Measurements from ENCODE around the gene BTG2. TPM values are rescaled to one million over a fixed set of nuclear protein-coding genes. Genes with fewer than 3 reads are reported as not detected.

Gene BTG2
- total RNA-seq, 1 experiment from 2014 or later: 19.4 TPM

DNA sequence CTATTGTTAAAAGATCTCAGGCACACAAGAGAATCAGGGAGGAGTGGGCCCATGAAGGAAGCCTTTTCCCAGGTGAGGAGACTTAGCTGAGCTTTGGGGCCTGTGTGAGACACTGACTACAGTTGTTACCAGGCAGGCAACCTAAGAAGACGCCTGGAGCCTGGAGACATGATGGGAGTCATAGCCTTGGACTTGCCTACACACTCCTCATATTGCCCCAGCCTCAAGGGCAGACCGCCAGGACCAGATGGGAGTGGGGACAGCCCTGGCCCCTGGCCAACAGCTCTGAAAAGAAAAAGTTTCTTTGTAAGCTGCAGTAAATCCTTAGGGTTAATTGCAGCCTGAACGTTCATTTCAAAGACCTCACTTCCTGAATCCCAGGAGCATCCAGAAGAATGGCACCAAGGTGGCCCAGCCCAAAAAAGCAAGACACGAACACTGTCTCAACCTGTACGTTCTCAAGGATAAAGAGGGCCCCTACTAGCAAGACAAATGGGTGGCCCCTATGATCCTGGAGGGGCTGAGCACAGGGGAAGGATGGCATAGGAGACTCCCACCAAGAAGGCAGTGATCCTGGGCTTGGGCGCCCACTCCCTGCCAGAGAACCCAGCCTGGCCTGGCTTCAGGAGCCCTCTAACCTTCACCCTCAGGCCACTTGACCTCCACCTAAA lies 33.2 kb upstream of the BTG2 start (continued):
- TF ChIP-seq, protein P1, sequence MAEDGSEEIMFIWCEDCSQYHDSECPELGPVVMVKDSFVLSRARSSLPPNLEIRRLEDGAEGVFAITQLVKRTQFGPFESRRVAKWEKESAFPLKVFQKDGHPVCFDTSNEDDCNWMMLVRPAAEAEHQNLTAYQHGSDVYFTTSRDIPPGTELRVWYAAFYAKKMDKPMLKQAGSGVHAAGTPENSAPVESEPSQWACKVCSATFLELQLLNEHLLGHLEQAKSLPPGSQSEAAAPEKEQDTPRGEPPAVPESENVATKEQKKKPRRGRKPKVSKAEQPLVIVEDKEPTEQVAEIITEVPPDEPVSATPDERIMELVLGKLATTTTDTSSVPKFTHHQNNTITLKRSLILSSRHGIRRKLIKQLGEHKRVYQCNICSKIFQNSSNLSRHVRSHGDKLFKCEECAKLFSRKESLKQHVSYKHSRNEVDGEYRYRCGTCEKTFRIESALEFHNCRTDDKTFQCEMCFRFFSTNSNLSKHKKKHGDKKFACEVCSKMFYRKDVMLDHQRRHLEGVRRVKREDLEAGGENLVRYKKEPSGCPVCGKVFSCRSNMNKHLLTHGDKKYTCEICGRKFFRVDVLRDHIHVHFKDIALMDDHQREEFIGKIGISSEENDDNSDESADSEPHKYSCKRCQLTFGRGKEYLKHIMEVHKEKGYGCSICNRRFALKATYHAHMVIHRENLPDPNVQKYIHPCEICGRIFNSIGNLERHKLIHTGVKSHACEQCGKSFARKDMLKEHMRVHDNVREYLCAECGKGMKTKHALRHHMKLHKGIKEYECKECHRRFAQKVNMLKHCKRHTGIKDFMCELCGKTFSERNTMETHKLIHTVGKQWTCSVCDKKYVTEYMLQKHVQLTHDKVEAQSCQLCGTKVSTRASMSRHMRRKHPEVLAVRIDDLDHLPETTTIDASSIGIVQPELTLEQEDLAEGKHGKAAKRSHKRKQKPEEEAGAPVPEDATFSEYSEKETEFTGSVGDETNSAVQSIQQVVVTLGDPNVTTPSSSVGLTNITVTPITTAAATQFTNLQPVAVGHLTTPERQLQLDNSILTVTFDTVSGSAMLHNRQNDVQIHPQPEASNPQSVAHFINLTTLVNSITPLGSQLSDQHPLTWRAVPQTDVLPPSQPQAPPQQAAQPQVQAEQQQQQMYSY (CRISPR knock-in tag; IDR thresholded peaks at IDR 0.05): no peak

DNA sequence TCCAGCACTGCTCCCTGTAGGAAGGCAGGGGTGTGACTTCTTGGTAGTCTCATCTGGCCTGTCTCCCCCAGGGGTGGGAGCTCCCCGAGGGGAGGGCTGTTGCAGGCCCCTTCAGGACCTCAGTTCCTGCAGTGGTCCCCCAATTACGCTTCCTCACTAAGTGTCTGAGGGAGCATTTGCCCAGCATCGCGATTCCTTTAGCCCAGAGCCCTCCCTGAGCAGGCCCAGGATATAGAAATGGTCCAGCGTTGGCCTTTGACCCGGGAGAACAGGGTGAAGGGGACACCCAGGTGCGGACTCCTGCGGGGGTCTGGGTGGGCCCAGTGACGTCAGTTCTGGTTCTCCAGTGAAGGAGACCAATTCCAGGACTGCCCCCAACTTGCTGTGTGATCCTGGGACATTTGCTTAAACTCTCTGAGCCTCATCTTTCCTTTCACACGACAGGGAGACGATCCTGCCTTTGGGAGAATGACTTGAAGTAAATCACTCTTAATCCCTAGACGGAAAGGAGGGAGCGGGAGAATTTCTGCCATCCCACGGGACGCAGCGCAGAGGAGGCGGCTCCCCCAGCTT lies 32.6 kb upstream of the BTG2 start:
- H3K27me3 Mint-ChIP-seq (ENCODE audit: low read depth): peaks cover 44% of the 10 kb centered on the region
- ChIA-PET CTCF (interaction anchor here (0.5 to 11.3 kb wide), 64 partner anchors 8 to 1791 kb away, joined by 3 to 369 read pairs (median 4); partner anchors contain the start of genes ADORA1, BTG2, LMOD1 and MYOG), POLR2A (interaction anchor here (0.5 to 0.8 kb wide), 4 partner anchors 32 to 155 kb away, joined by 3 to 5 read pairs (median 3); partner anchors contain the start of gene BTG2)
- ATAC-seq: no peak
- no peak overlapping the region for H3K27ac Mint-ChIP-seq
- peaks cover 13% of the 10 kb centered on the region for H3K4me1 Mint-ChIP-seq
- H3K36me3 Mint-ChIP-seq: no peaks in the 10 kb centered on the region
- no peaks in the 10 kb centered on the region for H3K9me3 Mint-ChIP-seq
- peak overlapping the region; percentile 59; the same call in 1 of the 2 replicates for H3K4me3 Mint-ChIP-seq
- TF ChIP-seq, protein P2, sequence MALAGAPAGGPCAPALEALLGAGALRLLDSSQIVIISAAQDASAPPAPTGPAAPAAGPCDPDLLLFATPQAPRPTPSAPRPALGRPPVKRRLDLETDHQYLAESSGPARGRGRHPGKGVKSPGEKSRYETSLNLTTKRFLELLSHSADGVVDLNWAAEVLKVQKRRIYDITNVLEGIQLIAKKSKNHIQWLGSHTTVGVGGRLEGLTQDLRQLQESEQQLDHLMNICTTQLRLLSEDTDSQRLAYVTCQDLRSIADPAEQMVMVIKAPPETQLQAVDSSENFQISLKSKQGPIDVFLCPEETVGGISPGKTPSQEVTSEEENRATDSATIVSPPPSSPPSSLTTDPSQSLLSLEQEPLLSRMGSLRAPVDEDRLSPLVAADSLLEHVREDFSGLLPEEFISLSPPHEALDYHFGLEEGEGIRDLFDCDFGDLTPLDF (CRISPR knock-in tag; IDR thresholded peaks at IDR 0.05): no peak
- TF ChIP-seq ATF1 (CRISPR knock-in tag; IDR thresholded peaks at IDR 0.05): no peak
- TF ChIP-seq, protein P3, sequence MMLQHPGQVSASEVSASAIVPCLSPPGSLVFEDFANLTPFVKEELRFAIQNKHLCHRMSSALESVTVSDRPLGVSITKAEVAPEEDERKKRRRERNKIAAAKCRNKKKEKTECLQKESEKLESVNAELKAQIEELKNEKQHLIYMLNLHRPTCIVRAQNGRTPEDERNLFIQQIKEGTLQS (CRISPR knock-in tag; conservative IDR thresholded peaks at IDR 0.05): no peak
- no peak for TF ChIP-seq MYBL2 (CRISPR knock-in tag; IDR thresholded peaks at IDR 0.05)
- no peak for TF ChIP-seq OVOL2 (CRISPR knock-in tag; IDR thresholded peaks at IDR 0.05; ENCODE audit: borderline replicate concordance)
- TF ChIP-seq FOXP1 (CRISPR knock-in tag; IDR thresholded peaks at IDR 0.05; ENCODE audit: borderline replicate concordance): 0 out of 2 replicates have a peak, but pooled peaks have one; percentile 5
- TF ChIP-seq TP53 (CRISPR knock-in tag; IDR thresholded peaks at IDR 0.05): no peak
- DNase-seq (ENCODE audit: low spot score): no peak

DNA sequence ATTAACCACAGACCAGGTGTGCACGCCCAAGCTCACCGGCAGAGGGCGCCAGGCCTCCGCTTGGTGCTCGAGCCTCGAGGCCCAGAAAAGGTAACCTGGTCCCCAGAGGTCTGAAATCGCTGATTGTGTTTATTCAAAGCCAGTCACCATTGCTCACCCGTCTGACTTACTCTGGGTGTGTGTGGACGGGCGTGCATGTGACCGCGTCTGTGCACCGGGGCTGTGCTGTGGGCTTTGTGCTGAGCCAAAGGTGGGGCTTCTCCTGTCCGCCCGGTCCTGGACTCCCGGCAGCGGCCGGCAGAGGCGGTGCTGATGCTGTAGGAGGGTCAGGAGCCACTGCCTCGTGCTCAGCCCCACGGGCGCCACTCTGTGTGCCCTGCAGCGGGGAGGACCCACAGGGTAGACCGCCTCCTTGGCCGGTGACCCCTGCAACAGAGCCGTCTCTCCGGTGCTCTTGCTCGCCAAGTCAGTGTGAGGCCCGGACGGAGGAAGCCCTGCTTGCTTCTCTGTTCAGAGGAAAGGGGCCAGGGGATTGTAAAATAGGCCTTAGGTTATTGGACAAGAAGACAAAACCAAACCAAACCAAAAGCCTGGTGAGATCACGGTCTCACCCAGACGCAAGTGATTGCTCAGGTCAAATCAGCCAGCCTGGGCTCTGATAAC lies 32.0 kb upstream of the BTG2 start:
- Mint-ChIP-seq H3K4me1 (peaks cover 13% of the 10 kb centered on the region), H3K27ac (no peak overlapping the region), H3K36me3 (no peaks in the 10 kb centered on the region), H3K4me3 (peak overlapping the region; percentile 59), H3K9me3 (no peaks in the 10 kb centered on the region), H3K27me3 (ENCODE audit: low read depth) (peaks cover 47% of the 10 kb centered on the region)
- CTCF ChIA-PET: interaction anchor here (0.5 to 11.3 kb wide), 65 partner anchors 8 to 1790 kb away, joined by 3 to 369 read pairs (median 4); partner anchors contain the start of genes ADORA1, BTG2, LMOD1 and MYOG
- peak; percentile 70 for ATAC-seq
- DNase-seq (ENCODE audit: low spot score): peak; percentile 90
- POLR2A ChIA-PET: interaction anchor here (0.5 to 0.8 kb wide), 4 partner anchors 32 to 156 kb away, joined by 3 to 5 read pairs (median 3); partner anchors contain the start of gene BTG2
- TF ChIP-seq, protein P4, sequence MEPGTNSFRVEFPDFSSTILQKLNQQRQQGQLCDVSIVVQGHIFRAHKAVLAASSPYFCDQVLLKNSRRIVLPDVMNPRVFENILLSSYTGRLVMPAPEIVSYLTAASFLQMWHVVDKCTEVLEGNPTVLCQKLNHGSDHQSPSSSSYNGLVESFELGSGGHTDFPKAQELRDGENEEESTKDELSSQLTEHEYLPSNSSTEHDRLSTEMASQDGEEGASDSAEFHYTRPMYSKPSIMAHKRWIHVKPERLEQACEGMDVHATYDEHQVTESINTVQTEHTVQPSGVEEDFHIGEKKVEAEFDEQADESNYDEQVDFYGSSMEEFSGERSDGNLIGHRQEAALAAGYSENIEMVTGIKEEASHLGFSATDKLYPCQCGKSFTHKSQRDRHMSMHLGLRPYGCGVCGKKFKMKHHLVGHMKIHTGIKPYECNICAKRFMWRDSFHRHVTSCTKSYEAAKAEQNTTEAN (CRISPR knock-in tag; IDR thresholded peaks at IDR 0.05): no peak
- 0 out of 2 replicates have a peak, but pooled peaks have one; percentile 16 for TF ChIP-seq GABPB1 (CRISPR knock-in tag; IDR thresholded peaks at IDR 0.05)
- TF ChIP-seq, protein P5, sequence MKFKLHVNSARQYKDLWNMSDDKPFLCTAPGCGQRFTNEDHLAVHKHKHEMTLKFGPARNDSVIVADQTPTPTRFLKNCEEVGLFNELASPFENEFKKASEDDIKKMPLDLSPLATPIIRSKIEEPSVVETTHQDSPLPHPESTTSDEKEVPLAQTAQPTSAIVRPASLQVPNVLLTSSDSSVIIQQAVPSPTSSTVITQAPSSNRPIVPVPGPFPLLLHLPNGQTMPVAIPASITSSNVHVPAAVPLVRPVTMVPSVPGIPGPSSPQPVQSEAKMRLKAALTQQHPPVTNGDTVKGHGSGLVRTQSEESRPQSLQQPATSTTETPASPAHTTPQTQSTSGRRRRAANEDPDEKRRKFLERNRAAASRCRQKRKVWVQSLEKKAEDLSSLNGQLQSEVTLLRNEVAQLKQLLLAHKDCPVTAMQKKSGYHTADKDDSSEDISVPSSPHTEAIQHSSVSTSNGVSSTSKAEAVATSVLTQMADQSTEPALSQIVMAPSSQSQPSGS (CRISPR knock-in tag; IDR thresholded peaks at IDR 0.05; ENCODE audit: borderline replicate concordance, low read depth): no peak
- TF ChIP-seq ZNF232 (CRISPR knock-in tag; IDR thresholded peaks at IDR 0.05): no peak; the same call in 1 of the 2 replicates
- TF ChIP-seq MYBL2 (CRISPR knock-in tag; IDR thresholded peaks at IDR 0.05): no peak
- TF ChIP-seq, protein P6, sequence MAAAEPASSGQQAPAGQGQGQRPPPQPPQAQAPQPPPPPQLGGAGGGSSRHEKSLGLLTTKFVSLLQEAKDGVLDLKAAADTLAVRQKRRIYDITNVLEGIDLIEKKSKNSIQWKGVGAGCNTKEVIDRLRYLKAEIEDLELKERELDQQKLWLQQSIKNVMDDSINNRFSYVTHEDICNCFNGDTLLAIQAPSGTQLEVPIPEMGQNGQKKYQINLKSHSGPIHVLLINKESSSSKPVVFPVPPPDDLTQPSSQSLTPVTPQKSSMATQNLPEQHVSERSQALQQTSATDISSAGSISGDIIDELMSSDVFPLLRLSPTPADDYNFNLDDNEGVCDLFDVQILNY (CRISPR knock-in tag; IDR thresholded peaks at IDR 0.05): no peak
- no peak for TF ChIP-seq TP53 (CRISPR knock-in tag; IDR thresholded peaks at IDR 0.05)
- TF ChIP-seq, protein P7, sequence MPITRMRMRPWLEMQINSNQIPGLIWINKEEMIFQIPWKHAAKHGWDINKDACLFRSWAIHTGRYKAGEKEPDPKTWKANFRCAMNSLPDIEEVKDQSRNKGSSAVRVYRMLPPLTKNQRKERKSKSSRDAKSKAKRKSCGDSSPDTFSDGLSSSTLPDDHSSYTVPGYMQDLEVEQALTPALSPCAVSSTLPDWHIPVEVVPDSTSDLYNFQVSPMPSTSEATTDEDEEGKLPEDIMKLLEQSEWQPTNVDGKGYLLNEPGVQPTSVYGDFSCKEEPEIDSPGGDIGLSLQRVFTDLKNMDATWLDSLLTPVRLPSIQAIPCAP (CRISPR knock-in tag; IDR thresholded peaks at IDR 0.05): no peak
- TF ChIP-seq ATF1 (CRISPR knock-in tag; IDR thresholded peaks at IDR 0.05): no peak
- TF ChIP-seq, protein P8, sequence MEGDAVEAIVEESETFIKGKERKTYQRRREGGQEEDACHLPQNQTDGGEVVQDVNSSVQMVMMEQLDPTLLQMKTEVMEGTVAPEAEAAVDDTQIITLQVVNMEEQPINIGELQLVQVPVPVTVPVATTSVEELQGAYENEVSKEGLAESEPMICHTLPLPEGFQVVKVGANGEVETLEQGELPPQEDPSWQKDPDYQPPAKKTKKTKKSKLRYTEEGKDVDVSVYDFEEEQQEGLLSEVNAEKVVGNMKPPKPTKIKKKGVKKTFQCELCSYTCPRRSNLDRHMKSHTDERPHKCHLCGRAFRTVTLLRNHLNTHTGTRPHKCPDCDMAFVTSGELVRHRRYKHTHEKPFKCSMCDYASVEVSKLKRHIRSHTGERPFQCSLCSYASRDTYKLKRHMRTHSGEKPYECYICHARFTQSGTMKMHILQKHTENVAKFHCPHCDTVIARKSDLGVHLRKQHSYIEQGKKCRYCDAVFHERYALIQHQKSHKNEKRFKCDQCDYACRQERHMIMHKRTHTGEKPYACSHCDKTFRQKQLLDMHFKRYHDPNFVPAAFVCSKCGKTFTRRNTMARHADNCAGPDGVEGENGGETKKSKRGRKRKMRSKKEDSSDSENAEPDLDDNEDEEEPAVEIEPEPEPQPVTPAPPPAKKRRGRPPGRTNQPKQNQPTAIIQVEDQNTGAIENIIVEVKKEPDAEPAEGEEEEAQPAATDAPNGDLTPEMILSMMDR (IDR thresholded peaks at IDR 0.05): peak; percentile 97

Data from WTC11 (cell line).